Measurements from ENCODE around the gene SDE2. TPM values are rescaled to one million over a fixed set of nuclear protein-coding genes. Genes with fewer than 3 reads are reported as not detected.

Gene SDE2
- total and polyA plus RNA-seq, 10 of the 15 experiments (the other 5 are each of a cell fraction or from before 2014, with no cell fraction given): 2.7 to 19.4 (median 12.6) TPM

GRCh38 chr1:225963735-225964530 lies 35.2 kb downstream of the SDE2 start:
- no peaks in the 10 kb centered on the region for H4K20me1 ChIP-seq (ENCODE audit: control insufficient read depth, insufficient read depth)
- H3K9ac ChIP-seq (ENCODE audit: control insufficient read depth, insufficient read depth, low read length): no peak overlapping the region
- no peak for FAIRE-seq
- no peak overlapping the region for H3K27ac ChIP-seq (ENCODE audit: control insufficient read depth, insufficient read depth)
- no peak overlapping the region for H3K4me2 ChIP-seq (ENCODE audit: control insufficient read depth, insufficient read depth)
- no peaks in the 10 kb centered on the region for H3K4me1 ChIP-seq (ENCODE audit: control insufficient read depth, insufficient read depth, low read length)
- no peak overlapping the region for H2AFZ ChIP-seq (ENCODE audit: control insufficient read depth, low read depth, low read length)
- TF ChIP-seq SIX5 (IDR thresholded peaks at IDR 0.05; ENCODE audit: low read depth, low read length, severe bottlenecking) (no peak), FOXM1 (IDR thresholded peaks at IDR 0.05; ENCODE audit: low read depth, low read length) (no peak), SREBF1 (IDR thresholded peaks at IDR 0.05; ENCODE audit: low read length) (no peak), TCF3 (IDR thresholded peaks at IDR 0.05; ENCODE audit: borderline replicate concordance, insufficient read depth, low read depth, low read length) (no peak), CBFB (IDR thresholded peaks at IDR 0.05; ENCODE audit: low read depth) (no peak), CHD1 (IDR thresholded peaks at IDR 0.05; ENCODE audit: low read depth, low read length) (no peak), FOS (IDR thresholded peaks at IDR 0.05; ENCODE audit: borderline replicate concordance, extremely low read depth, insufficient read length) (no peak), SREBF2 (IDR thresholded peaks at IDR 0.05; ENCODE audit: low read length) (no peak), BACH1 (IDR thresholded peaks at IDR 0.05; ENCODE audit: borderline replicate concordance) (no peak), MTA2 (IDR thresholded peaks at IDR 0.05; ENCODE audit: low read depth) (no peak)
- SMC1A ChIA-PET (ENCODE audit: uncharacterized antibody, unreplicated experiment): interaction anchor here (0.7 to 2.1 kb wide), 6 partner anchors 11 to 493 kb away, joined by 3 to 7 read pairs (median 4); no protein-coding TSS in a partner anchor
- no TSS peak for BruUV-seq (replicated peaks)
- H3K36me3 ChIP-seq (ENCODE audit: control insufficient read depth in 2 of 2, insufficient read depth in 2 of 2, low read length in 1 of 2): no peaks in the 10 kb centered on the region
- no peak for ATAC-seq
- H3K4me3 ChIP-seq: no peak overlapping the region
- 78% methylated on average over 15 of the region's 15 CpGs for WGBS (ENCODE audit: insufficient coverage, insufficient replicate concordance, low lambda C conversion rate, missing lambda C conversion rate)
- in situ Hi-C loops (cut with MboI): no loop called here
- RAD21 ChIA-PET (ENCODE audit: unreplicated experiment): interaction anchor here (1.0 to 2.1 kb wide), 2 partner anchors 23 to 101 kb away, joined by 3 to 4 read pairs; no protein-coding TSS in a partner anchor
- CTCF ChIA-PET: interaction anchor here (0.6 to 6.1 kb wide), 12 partner anchors 11 to 491 kb away, joined by 3 to 55 read pairs (median 4); no protein-coding TSS in a partner anchor
- H3K27me3 ChIP-seq (replicated peaks in 1 of 2; ENCODE audit: control insufficient read depth in 2 of 2, insufficient read depth in 2 of 2, low read length in 1 of 2): no peaks in the 10 kb centered on the region; a peak in 1 of 4 replicates
- intact Hi-C loops (cut with micrococcal nuclease; ENCODE audit: unreplicated experiment): no loop called here
- POLR2A ChIA-PET: no interaction called here
- no peak for DNase-seq (ENCODE audit: low read depth, low spot score)
- H3K9me3 ChIP-seq (replicated peaks; ENCODE audit: control insufficient read depth, insufficient read depth, low read length): no peaks in the 10 kb centered on the region
- no peaks in the 10 kb centered on the region for H3K79me2 ChIP-seq (ENCODE audit: control insufficient read depth, insufficient read depth, low read length)
